WERI-Rb-1 (cell line): ENCODE data around the gene CAPN5.
A peak's percentile ranks its signal among the peaks of the same experiment; 100 is the strongest.
"Not testable (repeated sequence)": the region's sequence is repeated elsewhere in the genome, so short reads cannot be mapped to it uniquely, and the experiment has no call there.

Experiments
- DNase-seq: peaks from one replicate; pipeline ENCODE4 v3.0.0-alpha.2; 2020
- H3K27ac ChIP-seq: fragments of 250-450 bp; sonication (Bioruptor Pico); 2 replicates; pipeline ENCODE4 v1.5.1; 2020; ENCODE audit warnings: mild to moderate bottlenecking, moderate library complexity
- H3K27me3 ChIP-seq: fragments of 250-450 bp; sonication (Bioruptor Pico); 2 replicates; pipeline ENCODE4 v1.5.1; 2021; ENCODE audit warnings: mild to moderate bottlenecking, low read depth, moderate library complexity; ENCODE audit not compliant: insufficient read depth, severe bottlenecking
- H3K36me3 ChIP-seq: fragments of 250-450 bp; sonication (Bioruptor Pico); 2 replicates; pipeline ENCODE4 v1.5.1; 2020; ENCODE audit warnings: mild to moderate bottlenecking, moderate library complexity
- H3K4me3 ChIP-seq: 2 replicates; pipeline ENCODE4 v1.5.1; 2011; ENCODE audit warnings: low read depth, mild to moderate bottlenecking, control low read depth, low read length
- H3K9me3 ChIP-seq: fragments of 250-450 bp; sonication (Bioruptor Pico); 2 replicates; pipeline ENCODE4 v1.5.1; 2021; ENCODE audit warnings: mild to moderate bottlenecking, moderate library complexity; ENCODE audit not compliant: severe bottlenecking
- CTCF ChIP-seq: IDR thresholded peaks from 2 replicates; pipeline ENCODE4 v1.5.1; 2011; ENCODE audit warnings: low read depth, mild to moderate bottlenecking, control low read depth, inconsistent platforms, low read length

The CAPN5 gene

DNA sequence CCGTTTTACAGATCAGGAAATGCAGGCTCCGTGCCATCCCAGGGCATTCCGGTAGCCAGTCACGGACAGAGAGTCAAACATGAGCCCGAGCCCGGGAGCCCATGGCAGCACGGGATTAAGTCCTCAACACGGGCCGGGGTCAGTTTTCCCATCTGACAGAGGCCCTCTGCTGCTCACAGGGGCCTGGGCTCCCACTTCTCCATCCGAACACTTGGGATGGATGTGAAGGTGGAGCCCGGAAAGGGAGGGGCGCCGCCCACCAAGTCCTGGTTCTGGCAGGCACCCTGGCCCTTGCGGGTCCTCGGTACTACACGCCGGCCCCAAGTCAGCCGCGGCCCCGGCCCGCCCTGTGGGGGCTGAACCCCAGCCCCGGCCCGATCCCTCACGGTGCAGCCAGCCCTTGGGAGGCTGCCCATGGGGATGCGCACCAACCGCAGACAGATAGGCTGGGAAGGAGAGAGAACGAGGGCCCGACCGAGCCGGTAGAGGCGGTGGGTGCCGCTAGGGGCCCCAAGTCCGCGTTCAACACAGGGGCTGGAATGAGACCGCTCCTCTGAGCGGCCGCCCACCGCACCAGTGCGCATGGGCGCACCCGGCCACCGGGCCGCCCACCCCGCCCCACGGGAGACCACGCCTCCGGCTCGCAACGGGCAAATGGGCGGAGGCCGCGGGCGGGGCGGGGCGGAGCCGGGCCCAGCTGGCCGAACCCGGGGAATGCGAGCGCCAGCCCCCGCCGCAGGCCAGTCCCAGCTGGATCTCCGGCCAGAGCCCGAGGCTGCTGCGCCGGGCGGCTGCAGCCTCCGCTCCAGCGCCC is at the start of gene CAPN5:
CAPN5 (plus strand) TSS at position 743 of the 814 bp plus-strand sequence. CDS start 17,916 bp downstream, outside the sequence.
- H3K4me3 ChIP-seq, result peak within 1 kb of the TSS; percentile 73
- no peaks in the 10 kb centered on the region for H3K27me3 ChIP-seq
- peak; percentile 60 for TF ChIP-seq CTCF
- no peaks in the 10 kb centered on the region for H3K9me3 ChIP-seq
- peak within 1 kb of the TSS; percentile 73 for H3K27ac ChIP-seq
- DNase-seq, result peak; percentile 93
- no peaks in the 10 kb centered on the region for H3K36me3 ChIP-seq

GRCh38 chr11:77018396-77018924 is 48.3 kb upstream of the CAPN5 start:
- not testable (repeated sequence) for H3K27ac ChIP-seq, H3K9me3 ChIP-seq, DNase-seq, H3K27me3 ChIP-seq, H3K4me3 ChIP-seq, H3K36me3 ChIP-seq

GRCh38 chr11:77019976-77020595 is 46.7 kb upstream of the CAPN5 start:
- Histone ChIP-seq H3K36me3 (peaks cover 3% of the 10 kb centered on the region; the same call in 1 of the 2 replicates), H3K4me3 (no peak overlapping the region), H3K27me3 (no peaks in the 10 kb centered on the region), H3K9me3 (no peaks in the 10 kb centered on the region), H3K27ac (peak overlapping the region; percentile 73)
- TF ChIP-seq CTCF, result no peak
- no peak for DNase-seq

DNA sequence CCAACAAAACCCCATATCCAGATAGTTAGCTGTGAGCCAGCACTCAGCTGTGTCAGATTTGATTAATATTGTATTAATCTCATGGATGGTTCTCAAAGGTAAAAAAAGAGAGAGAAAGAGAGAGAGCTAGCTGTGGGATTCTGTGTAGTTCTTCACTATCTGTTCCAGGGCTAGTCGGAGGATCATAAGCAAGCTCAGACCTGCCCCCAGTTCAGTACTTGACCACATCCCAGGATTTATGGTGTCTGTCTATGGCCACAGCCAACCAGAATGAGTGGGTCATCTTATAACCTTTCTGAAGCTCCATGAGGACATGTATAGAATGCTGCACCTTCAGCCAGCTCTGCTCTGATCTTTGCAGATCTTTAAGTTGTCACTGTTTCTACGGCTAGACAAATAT is 46.0 kb upstream of the CAPN5 start:
- Histone ChIP-seq H3K9me3 (no peaks in the 10 kb centered on the region), H3K4me3 (no peak overlapping the region), H3K36me3 (peaks cover 3% of the 10 kb centered on the region; the same call in 1 of the 2 replicates), H3K27me3 (no peaks in the 10 kb centered on the region), H3K27ac (peak overlapping the region; percentile 73)
- no peak for TF ChIP-seq CTCF
- DNase-seq, result peak; percentile 56

GRCh38 chr11:77024745-77025144 is 42.0 kb upstream of the CAPN5 start:
- H3K36me3 ChIP-seq, result peaks cover 3% of the 10 kb centered on the region; the same call in 1 of the 2 replicates
- H3K27me3 ChIP-seq, result no peaks in the 10 kb centered on the region
- DNase-seq, result no peak
- TF ChIP-seq CTCF, result no peak
- H3K4me3 ChIP-seq, result no peak overlapping the region
- H3K9me3 ChIP-seq, result no peaks in the 10 kb centered on the region
- no peak overlapping the region for H3K27ac ChIP-seq

GRCh38 chr11:77026221-77026620 is 40.5 kb upstream of the CAPN5 start:
- H3K27ac ChIP-seq, result peak overlapping the region; percentile 76
- no peaks in the 10 kb centered on the region for H3K36me3 ChIP-seq
- no peaks in the 10 kb centered on the region for H3K27me3 ChIP-seq
- no peak overlapping the region for H3K4me3 ChIP-seq
- no peak for TF ChIP-seq CTCF
- no peaks in the 10 kb centered on the region for H3K9me3 ChIP-seq
- DNase-seq, result no peak
